ENCODE measurements around the gene SMIM21. TPM values are rescaled to one million over a fixed set of nuclear protein-coding genes. Genes with fewer than 3 reads are reported as not detected.

The SMIM21 gene
- total and polyA plus RNA-seq, 2 of the 8 experiments (the other 6 are each of a cell fraction or from before 2014, with no cell fraction given), result not detected

DNA sequence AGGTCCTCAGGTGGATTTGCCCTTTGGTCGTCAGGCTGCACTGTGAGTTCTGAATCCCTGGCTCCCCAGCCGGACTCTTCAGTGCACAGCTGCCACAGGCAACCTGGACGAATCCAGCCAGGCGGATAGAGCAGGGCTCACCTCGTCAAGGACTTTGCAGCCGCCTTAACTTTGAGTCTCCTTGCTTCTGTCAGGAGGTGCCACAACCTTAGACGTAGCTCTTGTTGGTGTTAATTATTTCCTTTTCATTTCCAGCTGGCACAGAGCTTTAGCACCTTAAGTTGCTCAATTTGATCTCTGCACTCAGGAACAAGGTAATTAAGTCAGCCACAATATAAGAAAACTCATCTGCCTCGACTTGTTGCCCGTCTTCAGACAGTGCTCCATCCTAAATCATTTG is 17.7 kb downstream of the SMIM21 start:
- H3K27me3 ChIP-seq (replicated peaks in 1 of 4; ENCODE audit: control insufficient read depth in 3 of 4, extremely low read depth in 1 of 4, insufficient read depth in 3 of 4, low read length in 3 of 4), result no peaks in the 10 kb centered on the region; a peak in 3 of 7 replicates
- no peak overlapping the region for H3K18ac ChIP-seq (ENCODE audit: extremely low read depth, low read length)
- peaks cover 2% of the 10 kb centered on the region; the same call in 1 of the 2 replicates for H3K23me2 ChIP-seq (ENCODE audit: low read depth, low read length)
- H3K56ac ChIP-seq (replicated peaks; ENCODE audit: insufficient read length, low read depth, low read length), result no peak overlapping the region
- no peaks in the 10 kb centered on the region for H4K20me1 ChIP-seq (replicated peaks in 1 of 2; ENCODE audit: control insufficient read depth in 1 of 2, insufficient read depth in 2 of 2, low read length in 2 of 2)
- peaks cover 0 to 13% (median 7%) of the 10 kb centered on the region in 4 experiments; a peak in 6 of 7 replicates for H3K4me1 ChIP-seq (replicated peaks in 1 of 4; ENCODE audit: control insufficient read depth in 3 of 4, insufficient read depth in 4 of 4, low read length in 3 of 4)
- no peak overlapping the region for H3K4me3 ChIP-seq (ENCODE audit: extremely low read depth in 1 of 4, insufficient read depth in 2 of 4, low read depth in 3 of 4, low read length in 4 of 4)
- H2BK120ac ChIP-seq (replicated peaks; ENCODE audit: low read depth, low read length), result no peak overlapping the region
- no peak overlapping the region for H2AFZ ChIP-seq (ENCODE audit: low read length)
- H3K4ac ChIP-seq (replicated peaks; ENCODE audit: insufficient read length, low read depth, low read length), result no peak overlapping the region
- H3K4me2 ChIP-seq (ENCODE audit: insufficient read depth in 1 of 2, low read depth in 2 of 2, low read length in 2 of 2), result no peak overlapping the region
- FAIRE-seq, result no peak
- H3K79me2 ChIP-seq (ENCODE audit: control insufficient read depth in 1 of 2, insufficient read depth in 2 of 2, low read length in 2 of 2), result no peaks in the 10 kb centered on the region
- no peaks in the 10 kb centered on the region for H3K36me3 ChIP-seq (ENCODE audit: control insufficient read depth in 2 of 4, insufficient read depth in 4 of 4, low read length in 3 of 4)
- no peaks in the 10 kb centered on the region for H3K9me3 ChIP-seq (ENCODE audit: insufficient read depth in 2 of 2, low read depth in 1 of 2, low read length in 1 of 2)
- no peak overlapping the region for H3K14ac ChIP-seq (ENCODE audit: insufficient read length)
- no peak overlapping the region for H3K27ac ChIP-seq (ENCODE audit: low read depth, low read length)
- no peak overlapping the region for H4K91ac ChIP-seq (replicated peaks; ENCODE audit: insufficient read length, low read length)
- POLR2A ChIA-PET (ENCODE audit: partially characterized antibody), result no interaction called here
- H3K23ac ChIP-seq (ENCODE audit: insufficient read length), result no peak overlapping the region
- no peak overlapping the region for H2BK5ac ChIP-seq (ENCODE audit: low read depth, low read length)
- H2BK20ac ChIP-seq (ENCODE audit: low read length), result no peak overlapping the region
- no peak overlapping the region for H2BK12ac ChIP-seq (ENCODE audit: low read depth, low read length)
- no peak overlapping the region for H4K8ac ChIP-seq (ENCODE audit: extremely low read depth, insufficient read depth, low read length)
- CTCF ChIA-PET (ENCODE audit: partially characterized antibody), result interaction anchor here (0.7 to 1.9 kb wide), 2 partner anchors 11 to 282 kb away, joined by 3 to 6 read pairs; no protein-coding TSS in a partner anchor
- H4K5ac ChIP-seq (ENCODE audit: insufficient read length, low read depth, low read length), result no peak overlapping the region
- WGBS, 2 experiments (ENCODE audit: extremely low coverage in 1 of 2, insufficient coverage in 1 of 2, insufficient read length in 1 of 2, insufficient replicate concordance in 2 of 2, low coverage in 1 of 2, low lambda C conversion rate in 2 of 2, missing lambda C conversion rate in 1 of 2), result 91% methylated on average over 9 of the region's 9 CpGs; no CpG with 5 or more reads in 1 of the 2 experiments
- no peak overlapping the region for H3K9ac ChIP-seq (replicated peaks in 1 of 4; ENCODE audit: extremely low read depth in 1 of 4, low read depth in 3 of 4, low read length in 3 of 4)
- H3K79me1 ChIP-seq (ENCODE audit: low read depth, low read length), result no peaks in the 10 kb centered on the region
- H2BK15ac ChIP-seq (ENCODE audit: low read length), result no peak overlapping the region
- no peak for TF ChIP-seq RXRA (IDR thresholded peaks at IDR 0.05; ENCODE audit: insufficient read depth, low read depth, low read length)
- TF ChIP-seq KDM4A (IDR thresholded peaks at IDR 0.05; ENCODE audit: low read depth, low read length, severe bottlenecking), result no peak
- no peak for TF ChIP-seq TAF7 (optimal IDR thresholded peaks at IDR 0.05; ENCODE audit: borderline replicate concordance, low read depth, low read length)
- no peak for DNase-seq (ENCODE audit: low read depth in 1 of 2, low spot score in 2 of 2)
- H2AK5ac ChIP-seq (ENCODE audit: low read depth, low read length), result no peak overlapping the region
